ENCODE results near the gene PLGRKT. TPM values are rescaled to one million over a fixed set of nuclear protein-coding genes. Genes with fewer than 3 reads are reported as not detected.

The PLGRKT gene
- total RNA-seq, 1 experiment from 2014 or later, result 19.2 TPM

DNA sequence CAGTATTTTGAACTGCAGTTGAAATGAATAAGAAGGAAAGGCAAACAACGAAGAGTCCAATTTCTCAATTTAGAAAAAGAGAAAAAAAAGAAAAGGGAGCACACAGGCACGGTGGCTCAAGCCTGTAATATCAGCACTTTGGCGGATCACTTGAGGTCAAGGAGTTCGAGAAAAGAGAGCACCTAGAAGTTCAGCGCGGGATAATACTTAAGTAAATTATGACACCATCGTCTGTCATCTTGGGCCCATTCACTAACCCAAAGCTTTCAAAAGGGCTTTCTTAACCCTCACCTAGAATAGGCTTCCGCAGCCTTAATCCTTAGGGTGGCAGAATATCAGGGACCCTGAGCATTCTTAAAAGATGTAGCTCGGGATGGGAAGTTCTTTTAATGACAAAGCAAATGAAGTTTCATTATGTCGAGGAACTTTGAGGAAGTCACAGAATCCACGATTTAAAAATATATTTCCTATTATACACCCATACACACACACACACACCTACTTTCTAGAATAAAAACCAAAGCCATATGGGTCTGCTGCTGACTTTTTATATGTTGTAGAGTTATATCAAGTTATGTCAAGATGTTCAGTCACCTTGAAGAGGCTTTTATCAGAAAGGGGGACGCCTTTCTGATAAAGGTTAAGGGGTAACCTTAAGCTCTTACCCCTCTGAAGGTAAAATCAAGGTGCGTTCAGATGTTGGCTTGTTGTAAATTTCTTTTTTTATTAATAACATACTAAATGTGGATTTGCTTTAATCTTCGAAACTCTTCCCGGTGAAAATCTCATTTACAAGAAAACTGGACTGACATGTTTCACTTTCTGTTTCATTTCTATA is 12.0 kb upstream of the PLGRKT start:
- TF ChIP-seq GRHL2 (CRISPR knock-in tag; IDR thresholded peaks at IDR 0.05; ENCODE audit: insufficient replicate concordance, severe bottlenecking) (no peak), FOXJ3 (CRISPR knock-in tag; IDR thresholded peaks at IDR 0.05; ENCODE audit: borderline replicate concordance) (no peak)
- TF ChIP-seq, protein P1, sequence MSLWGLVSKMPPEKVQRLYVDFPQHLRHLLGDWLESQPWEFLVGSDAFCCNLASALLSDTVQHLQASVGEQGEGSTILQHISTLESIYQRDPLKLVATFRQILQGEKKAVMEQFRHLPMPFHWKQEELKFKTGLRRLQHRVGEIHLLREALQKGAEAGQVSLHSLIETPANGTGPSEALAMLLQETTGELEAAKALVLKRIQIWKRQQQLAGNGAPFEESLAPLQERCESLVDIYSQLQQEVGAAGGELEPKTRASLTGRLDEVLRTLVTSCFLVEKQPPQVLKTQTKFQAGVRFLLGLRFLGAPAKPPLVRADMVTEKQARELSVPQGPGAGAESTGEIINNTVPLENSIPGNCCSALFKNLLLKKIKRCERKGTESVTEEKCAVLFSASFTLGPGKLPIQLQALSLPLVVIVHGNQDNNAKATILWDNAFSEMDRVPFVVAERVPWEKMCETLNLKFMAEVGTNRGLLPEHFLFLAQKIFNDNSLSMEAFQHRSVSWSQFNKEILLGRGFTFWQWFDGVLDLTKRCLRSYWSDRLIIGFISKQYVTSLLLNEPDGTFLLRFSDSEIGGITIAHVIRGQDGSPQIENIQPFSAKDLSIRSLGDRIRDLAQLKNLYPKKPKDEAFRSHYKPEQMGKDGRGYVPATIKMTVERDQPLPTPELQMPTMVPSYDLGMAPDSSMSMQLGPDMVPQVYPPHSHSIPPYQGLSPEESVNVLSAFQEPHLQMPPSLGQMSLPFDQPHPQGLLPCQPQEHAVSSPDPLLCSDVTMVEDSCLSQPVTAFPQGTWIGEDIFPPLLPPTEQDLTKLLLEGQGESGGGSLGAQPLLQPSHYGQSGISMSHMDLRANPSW (CRISPR knock-in tag; conservative IDR thresholded peaks at IDR 0.05; ENCODE audit: low read depth), result no peak
- TF ChIP-seq, protein P2, sequence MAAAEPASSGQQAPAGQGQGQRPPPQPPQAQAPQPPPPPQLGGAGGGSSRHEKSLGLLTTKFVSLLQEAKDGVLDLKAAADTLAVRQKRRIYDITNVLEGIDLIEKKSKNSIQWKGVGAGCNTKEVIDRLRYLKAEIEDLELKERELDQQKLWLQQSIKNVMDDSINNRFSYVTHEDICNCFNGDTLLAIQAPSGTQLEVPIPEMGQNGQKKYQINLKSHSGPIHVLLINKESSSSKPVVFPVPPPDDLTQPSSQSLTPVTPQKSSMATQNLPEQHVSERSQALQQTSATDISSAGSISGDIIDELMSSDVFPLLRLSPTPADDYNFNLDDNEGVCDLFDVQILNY (CRISPR knock-in tag; IDR thresholded peaks at IDR 0.05), result no peak
- Mint-ChIP-seq H3K9me3 (peaks cover 4% of the 10 kb centered on the region; the same call in 1 of the 2 replicates), H3K36me3 (no peaks in the 10 kb centered on the region), H3K27ac (no peak overlapping the region), H3K4me1 (peaks cover 3% of the 10 kb centered on the region; the same call in 1 of the 2 replicates), H3K27me3 (ENCODE audit: low read depth) (peaks cover 6% of the 10 kb centered on the region; the same call in 1 of the 2 replicates), H3K4me3 (peak overlapping the region; percentile 71)
- CTCF ChIA-PET, result interaction anchor here (0.6 to 3.3 kb wide), 27 partner anchors 7 to 691 kb away, joined by 3 to 37 read pairs (median 4); partner anchors contain the start of genes ERMP1, INSL6, PLGRKT and RIC1
- POLR2A ChIA-PET, result interaction anchor here (1.4 kb wide), 1 partner anchor 11 kb away, joined by 9 read pairs; the partner anchor contains the start of gene PLGRKT
- no peak for ATAC-seq
- no peak for DNase-seq (ENCODE audit: low spot score)

DNA sequence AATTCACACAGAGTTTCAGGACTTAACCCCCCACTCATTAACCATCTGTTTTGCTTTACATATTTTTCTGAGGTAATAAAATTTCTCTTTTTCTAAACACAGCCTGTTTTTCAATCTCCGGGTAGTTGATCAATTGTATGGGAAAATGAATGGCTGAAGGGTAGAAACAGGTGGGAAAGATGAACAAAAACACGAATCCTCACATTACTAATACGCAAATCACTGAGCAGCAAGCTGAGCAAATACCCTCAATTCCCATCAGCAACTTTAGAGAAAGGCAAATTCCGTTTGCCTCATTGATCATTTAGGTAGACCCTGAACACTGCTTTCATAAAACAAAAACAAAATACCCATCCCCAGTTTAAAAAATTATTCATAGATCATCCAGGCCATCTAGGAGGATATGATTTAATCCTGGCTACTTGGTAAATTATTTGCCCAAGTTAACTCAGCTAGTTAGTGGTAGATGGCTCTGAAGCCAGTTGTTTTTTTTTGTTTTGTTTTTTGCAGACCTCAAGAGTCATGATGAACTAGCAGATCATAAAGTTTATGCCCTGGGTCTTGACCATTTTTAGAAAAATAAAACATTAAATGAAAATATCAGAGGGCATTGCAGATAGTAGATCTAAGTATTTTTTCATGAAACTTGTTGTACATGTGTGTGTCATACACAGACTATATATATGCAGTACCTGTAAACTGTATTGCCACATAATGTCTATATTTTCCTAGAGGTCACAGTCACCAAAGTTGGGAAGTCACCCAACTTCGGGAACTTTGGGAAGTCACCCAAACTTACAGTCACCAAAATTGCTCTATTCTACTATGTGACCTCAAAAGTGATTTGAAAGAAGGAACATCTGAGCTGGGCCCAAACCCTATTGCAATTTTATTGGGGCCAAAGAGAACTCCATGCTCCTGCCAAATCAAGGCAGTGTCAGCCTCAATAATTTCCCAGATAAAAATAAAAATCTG is 11.0 kb upstream of the PLGRKT start:
- ChIA-PET CTCF (interaction anchor here (1.2 to 3.3 kb wide), 3 partner anchors 11 to 260 kb away, joined by 3 to 36 read pairs (median 19); partner anchors contain the start of gene PLGRKT), POLR2A (no interaction called here)
- no peak for DNase-seq (ENCODE audit: low spot score)
- no peak for ATAC-seq
- Mint-ChIP-seq H3K4me3 (no peak overlapping the region), H3K27me3 (ENCODE audit: low read depth) (peaks cover 8% of the 10 kb centered on the region; the same call in 1 of the 2 replicates), H3K9me3 (peaks cover 4% of the 10 kb centered on the region; the same call in 1 of the 2 replicates), H3K36me3 (no peaks in the 10 kb centered on the region), H3K4me1 (peaks cover 3% of the 10 kb centered on the region; the same call in 1 of the 2 replicates), H3K27ac (no peak overlapping the region)
- no peak for TF ChIP-seq ZNF671 (CRISPR knock-in tag; IDR thresholded peaks at IDR 0.05)
- TF ChIP-seq TP53 (CRISPR knock-in tag; IDR thresholded peaks at IDR 0.05), result no peak
- TF ChIP-seq, protein P3, sequence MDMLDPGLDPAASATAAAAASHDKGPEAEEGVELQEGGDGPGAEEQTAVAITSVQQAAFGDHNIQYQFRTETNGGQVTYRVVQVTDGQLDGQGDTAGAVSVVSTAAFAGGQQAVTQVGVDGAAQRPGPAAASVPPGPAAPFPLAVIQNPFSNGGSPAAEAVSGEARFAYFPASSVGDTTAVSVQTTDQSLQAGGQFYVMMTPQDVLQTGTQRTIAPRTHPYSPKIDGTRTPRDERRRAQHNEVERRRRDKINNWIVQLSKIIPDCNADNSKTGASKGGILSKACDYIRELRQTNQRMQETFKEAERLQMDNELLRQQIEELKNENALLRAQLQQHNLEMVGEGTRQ (CRISPR knock-in tag; IDR thresholded peaks at IDR 0.05), result no peak
- TF ChIP-seq, protein P2 (CRISPR knock-in tag; IDR thresholded peaks at IDR 0.05), result no peak
- TF ChIP-seq, protein P4, sequence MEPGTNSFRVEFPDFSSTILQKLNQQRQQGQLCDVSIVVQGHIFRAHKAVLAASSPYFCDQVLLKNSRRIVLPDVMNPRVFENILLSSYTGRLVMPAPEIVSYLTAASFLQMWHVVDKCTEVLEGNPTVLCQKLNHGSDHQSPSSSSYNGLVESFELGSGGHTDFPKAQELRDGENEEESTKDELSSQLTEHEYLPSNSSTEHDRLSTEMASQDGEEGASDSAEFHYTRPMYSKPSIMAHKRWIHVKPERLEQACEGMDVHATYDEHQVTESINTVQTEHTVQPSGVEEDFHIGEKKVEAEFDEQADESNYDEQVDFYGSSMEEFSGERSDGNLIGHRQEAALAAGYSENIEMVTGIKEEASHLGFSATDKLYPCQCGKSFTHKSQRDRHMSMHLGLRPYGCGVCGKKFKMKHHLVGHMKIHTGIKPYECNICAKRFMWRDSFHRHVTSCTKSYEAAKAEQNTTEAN (CRISPR knock-in tag; IDR thresholded peaks at IDR 0.05), result no peak
- TF ChIP-seq, protein P5, sequence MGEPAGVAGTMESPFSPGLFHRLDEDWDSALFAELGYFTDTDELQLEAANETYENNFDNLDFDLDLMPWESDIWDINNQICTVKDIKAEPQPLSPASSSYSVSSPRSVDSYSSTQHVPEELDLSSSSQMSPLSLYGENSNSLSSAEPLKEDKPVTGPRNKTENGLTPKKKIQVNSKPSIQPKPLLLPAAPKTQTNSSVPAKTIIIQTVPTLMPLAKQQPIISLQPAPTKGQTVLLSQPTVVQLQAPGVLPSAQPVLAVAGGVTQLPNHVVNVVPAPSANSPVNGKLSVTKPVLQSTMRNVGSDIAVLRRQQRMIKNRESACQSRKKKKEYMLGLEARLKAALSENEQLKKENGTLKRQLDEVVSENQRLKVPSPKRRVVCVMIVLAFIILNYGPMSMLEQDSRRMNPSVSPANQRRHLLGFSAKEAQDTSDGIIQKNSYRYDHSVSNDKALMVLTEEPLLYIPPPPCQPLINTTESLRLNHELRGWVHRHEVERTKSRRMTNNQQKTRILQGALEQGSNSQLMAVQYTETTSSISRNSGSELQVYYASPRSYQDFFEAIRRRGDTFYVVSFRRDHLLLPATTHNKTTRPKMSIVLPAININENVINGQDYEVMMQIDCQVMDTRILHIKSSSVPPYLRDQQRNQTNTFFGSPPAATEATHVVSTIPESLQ (CRISPR knock-in tag; IDR thresholded peaks at IDR 0.05), result no peak
- TF ChIP-seq TCF7 (CRISPR knock-in tag; IDR thresholded peaks at IDR 0.05; ENCODE audit: low read depth), result no peak
- TF ChIP-seq, protein P6, sequence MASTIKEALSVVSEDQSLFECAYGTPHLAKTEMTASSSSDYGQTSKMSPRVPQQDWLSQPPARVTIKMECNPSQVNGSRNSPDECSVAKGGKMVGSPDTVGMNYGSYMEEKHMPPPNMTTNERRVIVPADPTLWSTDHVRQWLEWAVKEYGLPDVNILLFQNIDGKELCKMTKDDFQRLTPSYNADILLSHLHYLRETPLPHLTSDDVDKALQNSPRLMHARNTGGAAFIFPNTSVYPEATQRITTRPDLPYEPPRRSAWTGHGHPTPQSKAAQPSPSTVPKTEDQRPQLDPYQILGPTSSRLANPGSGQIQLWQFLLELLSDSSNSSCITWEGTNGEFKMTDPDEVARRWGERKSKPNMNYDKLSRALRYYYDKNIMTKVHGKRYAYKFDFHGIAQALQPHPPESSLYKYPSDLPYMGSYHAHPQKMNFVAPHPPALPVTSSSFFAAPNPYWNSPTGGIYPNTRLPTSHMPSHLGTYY (CRISPR knock-in tag; IDR thresholded peaks at IDR 0.05), result no peak
- TF ChIP-seq, protein P7, sequence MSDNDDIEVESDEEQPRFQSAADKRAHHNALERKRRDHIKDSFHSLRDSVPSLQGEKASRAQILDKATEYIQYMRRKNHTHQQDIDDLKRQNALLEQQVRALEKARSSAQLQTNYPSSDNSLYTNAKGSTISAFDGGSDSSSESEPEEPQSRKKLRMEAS (CRISPR knock-in tag; IDR thresholded peaks at IDR 0.05), result no peak
- no peak for TF ChIP-seq CBFB (CRISPR knock-in tag; IDR thresholded peaks at IDR 0.05; ENCODE audit: low read depth)
- TF ChIP-seq ZNF317 (CRISPR knock-in tag; IDR thresholded peaks at IDR 0.05; ENCODE audit: borderline replicate concordance, low read depth), result no peak
- no peak for TF ChIP-seq OVOL2 (CRISPR knock-in tag; IDR thresholded peaks at IDR 0.05; ENCODE audit: borderline replicate concordance)
- no peak for TF ChIP-seq RORB (CRISPR knock-in tag; IDR thresholded peaks at IDR 0.05)
- no peak for TF ChIP-seq SP1 (CRISPR knock-in tag; conservative IDR thresholded peaks at IDR 0.05)
- TF ChIP-seq, protein P8, sequence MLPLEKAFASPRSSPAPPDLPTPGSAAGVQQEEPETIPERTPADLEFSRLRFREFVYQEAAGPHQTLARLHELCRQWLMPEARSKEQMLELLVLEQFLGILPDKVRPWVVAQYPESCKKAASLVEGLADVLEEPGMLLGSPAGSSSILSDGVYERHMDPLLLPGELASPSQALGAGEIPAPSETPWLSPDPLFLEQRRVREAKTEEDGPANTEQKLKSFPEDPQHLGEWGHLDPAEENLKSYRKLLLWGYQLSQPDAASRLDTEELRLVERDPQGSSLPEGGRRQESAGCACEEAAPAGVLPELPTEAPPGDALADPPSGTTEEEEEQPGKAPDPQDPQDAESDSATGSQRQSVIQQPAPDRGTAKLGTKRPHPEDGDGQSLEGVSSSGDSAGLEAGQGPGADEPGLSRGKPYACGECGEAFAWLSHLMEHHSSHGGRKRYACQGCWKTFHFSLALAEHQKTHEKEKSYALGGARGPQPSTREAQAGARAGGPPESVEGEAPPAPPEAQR (CRISPR knock-in tag; IDR thresholded peaks at IDR 0.05), result no peak
